AG20443 (cell line): ENCODE data around the gene FARSA.
"Not testable (repeated sequence)": the region's sequence is repeated elsewhere in the genome, so short reads cannot be mapped to it uniquely, and the experiment has no call there.

Experiments
- DNase-seq: peaks from one replicate; pipeline ENCODE4 v3.0.0; 2012; ENCODE audit warnings: low spot score, mixed read lengths

FARSA gene

DNA sequence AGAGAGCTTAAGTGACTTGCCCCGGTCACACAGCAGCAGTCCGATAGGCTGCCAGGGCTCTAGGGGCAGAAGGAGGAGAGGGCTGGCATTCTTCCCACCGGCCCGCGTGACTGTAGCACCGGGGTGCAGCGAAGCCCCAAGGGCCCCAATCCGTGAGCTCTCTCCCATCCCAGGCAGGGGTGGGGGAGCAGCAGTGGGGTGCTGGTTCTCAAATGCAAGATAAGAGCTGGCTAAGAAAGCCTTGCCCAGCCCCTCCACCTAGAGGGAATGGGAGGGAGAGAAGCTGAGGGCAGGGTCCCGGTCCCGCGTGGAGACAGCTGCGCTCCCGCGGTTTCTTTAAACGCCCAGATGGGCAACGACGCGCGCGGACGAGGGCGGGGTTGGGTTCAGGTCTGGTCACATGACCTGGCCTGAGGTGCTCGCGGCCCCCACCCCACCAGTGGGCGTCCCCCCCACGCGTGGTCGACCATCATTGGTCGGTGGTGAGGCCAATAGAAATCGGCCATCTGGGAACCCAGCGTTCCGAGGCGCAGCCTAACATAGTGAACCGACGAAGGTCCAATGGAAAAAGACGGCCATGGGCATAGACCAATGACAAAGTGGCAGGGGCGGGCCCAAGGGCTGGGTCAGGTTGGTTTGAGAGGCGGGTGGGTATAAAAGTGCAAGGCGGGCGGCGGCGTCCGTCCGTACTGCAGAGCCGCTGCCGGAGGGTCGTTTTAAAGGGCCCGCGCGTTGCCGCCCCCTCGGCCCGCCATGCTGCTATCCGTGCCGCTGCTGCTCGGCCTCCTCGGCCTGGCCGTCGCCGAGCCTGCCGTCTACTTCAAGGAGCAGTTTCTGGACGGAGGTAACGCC lies 4.6 kb upstream of the FARSA start, which contains the start of gene CALR:
Gene CALR, plus strand, starts transcription at position 683 of the 852 bp plus-strand sequence. Its CDS starts 71 bp downstream, at position 754.
- DNase-seq = peak; percentile 97

DNA sequence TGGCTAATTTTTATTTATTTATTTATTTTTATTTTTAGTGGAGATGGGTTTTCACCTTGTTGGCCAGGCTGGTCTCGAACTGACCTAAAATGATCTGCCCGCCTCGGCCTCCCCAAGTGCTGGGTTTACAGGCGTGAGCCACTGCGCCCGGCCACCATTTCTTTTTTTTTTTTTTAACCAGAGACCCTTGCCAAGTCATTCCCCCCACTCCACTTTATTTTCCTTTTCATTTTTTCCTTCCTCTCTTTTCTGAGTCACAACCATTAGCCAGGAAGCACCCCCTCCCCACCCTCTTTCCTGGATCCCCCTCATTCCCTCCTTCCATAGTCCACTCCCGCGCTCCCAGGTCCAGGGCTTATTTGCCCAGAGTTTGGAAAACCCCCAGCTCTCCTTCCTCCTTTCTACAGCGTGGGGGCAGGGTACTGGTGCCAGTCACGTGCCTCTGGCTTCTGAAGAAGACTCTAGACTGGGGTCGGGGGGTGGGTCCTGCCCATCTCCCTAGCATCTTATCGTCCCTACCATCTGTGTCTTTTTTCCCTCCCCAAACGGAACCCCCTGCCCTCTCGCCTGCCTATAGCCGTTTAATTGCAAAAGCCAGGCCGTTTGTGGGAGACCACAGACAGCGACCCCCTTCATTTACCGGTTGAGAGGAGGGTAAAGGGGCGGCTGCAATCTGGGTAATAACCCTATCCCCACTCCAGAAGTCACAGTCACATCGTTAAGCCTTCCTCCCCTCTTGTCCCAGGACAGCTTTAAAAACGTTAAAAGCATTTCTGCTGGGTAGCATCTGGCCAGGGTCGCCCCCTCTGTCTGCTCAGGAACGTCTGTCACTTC lies 3.8 kb upstream of the FARSA start:
- DNase-seq = no peak

DNA sequence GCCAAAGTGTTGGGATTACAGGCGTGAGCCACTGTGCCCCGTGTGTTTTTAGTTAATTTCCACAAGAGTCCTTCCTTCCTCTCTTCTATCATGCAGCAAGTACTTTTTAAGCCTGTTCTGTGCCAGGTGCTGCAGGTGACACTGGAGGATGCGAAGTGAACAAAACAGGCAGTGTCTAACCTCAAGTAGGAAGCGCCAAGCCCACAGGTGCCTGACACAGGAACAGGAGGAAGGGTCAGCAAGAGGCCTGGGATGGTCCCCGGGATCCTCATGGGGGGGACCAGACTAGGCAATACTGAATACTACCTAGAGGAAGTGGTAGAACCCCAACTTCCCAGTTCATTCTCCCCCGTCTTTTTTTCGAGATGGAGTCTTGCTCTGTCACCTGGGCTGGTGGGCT lies 3.1 kb upstream of the FARSA start:
- DNase-seq = no peak

DNA sequence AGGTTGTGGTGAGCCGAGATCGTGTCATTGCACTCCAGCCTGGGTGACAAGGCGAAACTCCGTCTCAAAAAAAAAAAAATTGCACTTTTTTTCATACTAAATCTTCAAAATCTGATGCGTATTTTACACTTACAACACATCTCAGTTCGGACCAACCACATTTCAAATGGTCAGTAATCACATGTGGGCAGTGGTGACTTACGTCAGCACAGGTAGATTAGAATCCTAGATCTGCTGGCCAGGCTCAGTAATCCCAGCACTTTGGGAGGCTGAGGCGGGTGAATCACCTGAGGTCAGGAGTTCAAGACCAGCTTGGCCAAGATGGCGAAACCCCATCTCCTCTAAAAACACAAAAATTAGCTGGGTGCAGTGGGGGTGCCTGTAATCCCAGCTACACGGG lies 1.6 kb upstream of the FARSA start:
- no peak for DNase-seq

DNA sequence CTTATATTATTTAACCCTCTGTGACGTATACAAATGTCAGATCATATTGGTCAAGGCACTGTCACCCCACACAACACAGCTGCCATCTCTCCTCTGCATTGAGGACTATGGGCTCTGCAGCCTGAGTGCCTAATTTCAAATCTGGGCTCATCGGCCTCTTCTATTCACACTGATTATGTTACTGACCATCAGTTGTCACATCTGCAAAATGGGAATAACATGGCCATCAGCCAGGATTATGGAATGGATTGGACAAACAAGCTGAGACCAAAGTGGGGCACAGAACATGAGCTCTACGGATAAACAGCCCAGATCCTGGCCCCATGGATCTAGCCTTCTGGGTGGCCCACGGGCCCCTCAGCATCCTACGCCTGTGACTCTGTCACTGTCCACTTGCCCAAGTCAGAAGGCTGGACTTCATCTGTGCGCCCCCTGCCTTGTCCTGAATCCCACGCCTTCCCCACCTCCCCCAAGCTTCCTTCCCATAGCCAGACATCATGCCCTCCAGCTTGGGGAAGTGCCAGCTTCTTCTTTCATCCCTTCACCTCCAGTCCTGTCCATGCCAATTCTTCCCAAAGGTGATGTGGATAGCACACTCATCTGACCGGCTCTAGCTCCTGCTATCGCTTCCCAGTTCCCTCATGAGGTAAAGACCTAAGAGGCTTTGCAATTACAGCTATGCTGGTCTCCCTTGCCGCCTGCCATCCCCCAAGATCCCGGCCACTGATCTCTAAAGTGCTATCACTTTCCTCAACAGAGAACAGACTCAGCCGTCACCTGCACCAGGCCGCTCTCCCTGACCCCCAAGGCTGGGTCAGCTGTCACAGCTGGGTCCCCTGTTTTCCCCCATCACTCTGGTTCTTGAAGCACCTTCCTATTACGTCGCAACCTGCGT lies 872 bp downstream of the FARSA start:
- no peak for DNase-seq

DNA sequence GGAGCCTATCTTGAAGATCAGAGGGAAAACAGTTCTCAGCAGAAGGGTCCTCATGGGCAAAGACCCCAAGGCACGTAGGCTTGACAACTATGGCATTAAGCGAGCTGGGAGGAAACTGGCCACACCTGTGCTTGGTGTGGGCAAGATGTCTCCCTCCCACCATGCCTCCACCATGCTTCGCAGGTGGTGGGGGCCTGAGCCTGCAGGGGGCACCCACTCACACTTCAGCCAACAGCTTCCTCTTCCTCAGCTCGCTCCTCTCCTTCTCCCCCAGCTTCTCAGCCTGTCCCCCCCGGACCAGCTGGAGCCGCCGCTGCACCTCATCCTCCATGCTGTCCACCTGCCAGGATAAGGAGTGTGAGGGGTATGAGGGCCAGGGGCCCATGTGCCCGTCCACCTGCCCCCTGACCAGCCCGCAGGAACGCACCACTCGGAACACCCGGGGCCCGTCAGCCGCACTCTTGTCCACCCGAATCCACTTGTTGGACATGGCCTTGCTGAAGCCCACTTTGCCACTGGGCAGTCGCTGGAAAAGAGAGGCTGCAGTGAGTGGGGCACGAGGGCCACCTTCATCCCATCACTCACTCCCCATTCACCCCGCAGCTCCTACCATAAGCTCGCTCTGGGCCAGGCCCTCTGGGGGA lies 3.4 kb downstream of the FARSA start:
- DNase-seq = no peak

DNA sequence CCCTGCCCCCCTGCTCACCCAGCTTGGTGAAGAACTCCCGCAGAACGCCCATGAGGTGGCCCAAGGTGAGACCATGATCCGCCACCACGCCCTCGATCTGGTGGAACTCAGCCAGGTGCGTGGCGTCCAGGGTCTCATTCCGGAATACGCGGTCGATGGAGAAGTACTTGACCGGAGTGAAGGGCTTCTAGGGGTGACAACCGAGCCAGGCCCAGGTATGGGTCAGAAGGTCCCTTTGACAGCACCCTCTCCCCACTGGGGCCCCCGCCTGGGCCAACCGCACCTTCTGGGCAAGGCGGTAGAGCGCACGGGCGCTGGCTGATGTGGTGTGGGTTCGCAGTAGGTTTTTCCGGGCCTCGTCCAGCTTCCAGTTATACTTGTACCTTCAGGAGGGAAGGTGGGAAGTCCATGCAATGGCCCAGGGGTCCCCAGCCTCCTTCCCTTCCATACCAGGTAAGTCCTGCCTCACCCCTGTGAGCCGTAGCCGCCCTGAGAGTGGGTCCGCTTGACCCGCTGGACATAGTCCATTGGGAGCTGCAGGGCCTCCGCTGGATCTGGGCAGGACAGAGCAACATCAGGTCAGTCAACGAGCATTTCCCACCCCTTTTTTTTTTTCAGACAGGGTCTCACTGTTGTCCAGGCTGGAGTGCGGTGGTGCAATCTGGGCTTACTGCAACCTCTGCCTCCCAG lies 8.7 kb downstream of the FARSA start:
- DNase-seq = no peak

DNA sequence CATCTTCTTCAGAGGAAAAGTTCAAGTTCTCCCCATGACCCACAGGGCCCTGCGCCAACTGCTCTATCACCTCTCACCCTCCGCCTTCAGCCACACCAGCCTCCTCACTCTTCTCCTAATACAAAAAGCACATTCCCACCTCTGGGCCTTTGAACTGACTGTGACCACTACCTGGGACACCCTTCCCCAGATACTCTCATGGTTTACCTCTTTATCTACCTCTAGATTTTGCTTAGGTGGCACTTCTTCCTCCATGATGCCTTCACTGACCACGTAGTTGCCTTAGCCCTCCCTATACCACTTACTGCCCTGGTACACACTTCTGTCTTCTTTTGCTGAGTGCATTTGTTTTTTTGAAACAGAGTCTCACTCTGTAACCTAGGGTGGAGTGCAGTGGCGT lies 10.6 kb downstream of the FARSA start:
- DNase-seq = no peak

DNA sequence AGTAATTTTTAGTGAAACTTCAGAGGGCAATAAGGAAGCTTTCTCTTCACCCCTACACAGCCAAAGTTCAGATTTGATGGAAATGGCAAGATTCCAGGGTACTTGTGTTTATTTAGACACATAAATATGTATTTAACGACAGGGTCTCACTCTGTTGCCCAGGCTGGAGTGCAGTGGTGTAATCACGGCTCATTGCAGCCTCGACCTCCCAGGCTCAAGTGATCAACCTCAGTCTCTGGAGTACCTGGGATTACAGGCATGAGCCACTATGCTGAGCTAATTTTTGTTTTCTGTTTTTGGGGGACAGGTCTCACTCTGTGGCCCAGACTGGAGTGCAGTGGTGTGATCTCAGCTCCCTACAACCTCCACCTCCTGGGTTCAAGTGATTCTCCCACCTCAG lies 12.5 kb downstream of the FARSA start:
- no peak for DNase-seq

DNA sequence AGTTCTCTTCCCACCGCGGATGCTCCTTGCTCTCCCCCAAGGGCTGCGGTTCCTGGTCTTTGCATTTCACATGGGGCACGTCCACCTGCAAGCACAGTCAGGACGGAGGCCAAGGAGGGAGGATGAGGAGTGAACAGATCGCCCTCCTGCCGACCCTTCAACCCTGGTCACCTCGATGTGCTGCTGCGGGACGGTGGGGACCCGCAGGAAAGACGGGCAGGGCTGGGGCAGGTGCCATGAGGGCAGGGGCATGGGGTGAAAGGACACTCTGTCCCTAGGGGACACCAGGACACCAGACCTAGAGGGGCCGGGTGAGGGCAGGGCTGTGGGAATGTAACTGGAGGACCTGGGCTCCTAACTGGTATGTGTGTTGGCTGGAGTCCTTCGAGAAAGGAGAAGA lies 15.3 kb downstream of the FARSA start:
- no peak for DNase-seq

DNA sequence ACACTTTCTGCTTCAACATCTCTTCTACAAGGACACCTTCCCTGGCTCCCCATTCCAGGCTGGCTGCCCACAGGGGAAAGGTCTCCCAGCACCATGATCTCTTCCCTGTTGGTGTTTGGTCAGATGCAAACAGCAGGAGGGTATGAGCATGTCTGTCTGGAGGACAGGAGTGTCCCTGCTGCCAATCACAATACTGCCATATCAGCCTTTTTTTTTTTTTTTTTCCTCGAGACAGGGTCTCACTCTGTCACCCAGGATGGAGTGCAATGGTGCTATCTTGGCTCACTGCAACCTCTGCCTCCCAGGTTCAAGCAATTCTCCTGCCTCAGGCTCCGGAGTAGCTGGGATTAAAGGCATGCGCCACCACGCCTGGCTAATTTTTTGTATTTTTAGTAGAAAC lies 17.7 kb downstream of the FARSA start:
- not testable (repeated sequence) for DNase-seq

DNA sequence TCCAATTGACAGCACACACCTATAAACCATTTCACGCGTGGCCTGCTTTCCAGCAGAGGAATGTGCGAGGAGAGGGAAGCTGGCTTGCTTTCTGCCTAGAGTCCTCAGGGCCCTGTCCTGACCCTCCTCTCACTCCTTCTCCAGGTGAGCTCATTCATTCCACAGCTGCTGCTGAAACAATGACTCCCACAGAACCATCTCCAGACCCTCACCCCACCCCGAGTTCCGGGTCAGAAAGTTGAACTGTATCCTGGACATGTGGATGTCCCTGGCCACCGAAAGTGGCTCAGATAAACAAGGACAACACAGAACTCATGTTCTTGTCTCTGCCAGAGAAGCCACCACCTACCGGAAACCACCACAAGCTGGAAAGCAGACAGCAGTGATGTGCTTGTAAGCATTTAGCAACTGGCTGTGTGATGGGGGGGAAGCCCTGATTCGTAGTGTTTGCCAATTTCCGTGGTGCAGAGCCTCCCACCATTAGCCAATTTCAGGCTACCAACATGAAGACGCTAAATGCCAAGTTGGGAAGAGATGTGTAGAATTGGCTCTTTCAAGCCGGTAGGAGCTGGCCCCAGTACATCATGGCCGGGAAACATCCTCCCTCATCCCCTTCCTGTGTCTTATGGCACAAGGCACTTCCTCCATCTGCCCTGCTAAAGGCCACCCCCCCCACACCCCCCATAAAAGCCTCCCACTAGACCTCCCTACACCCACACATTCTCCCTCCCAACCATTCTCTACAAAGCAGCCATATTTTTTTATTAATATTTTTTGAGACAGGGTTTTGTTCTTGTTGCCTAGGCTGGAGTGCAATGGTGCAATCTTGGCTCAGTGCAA lies 19.4 kb downstream of the FARSA start:
- DNase-seq = peak; percentile 41

DNA sequence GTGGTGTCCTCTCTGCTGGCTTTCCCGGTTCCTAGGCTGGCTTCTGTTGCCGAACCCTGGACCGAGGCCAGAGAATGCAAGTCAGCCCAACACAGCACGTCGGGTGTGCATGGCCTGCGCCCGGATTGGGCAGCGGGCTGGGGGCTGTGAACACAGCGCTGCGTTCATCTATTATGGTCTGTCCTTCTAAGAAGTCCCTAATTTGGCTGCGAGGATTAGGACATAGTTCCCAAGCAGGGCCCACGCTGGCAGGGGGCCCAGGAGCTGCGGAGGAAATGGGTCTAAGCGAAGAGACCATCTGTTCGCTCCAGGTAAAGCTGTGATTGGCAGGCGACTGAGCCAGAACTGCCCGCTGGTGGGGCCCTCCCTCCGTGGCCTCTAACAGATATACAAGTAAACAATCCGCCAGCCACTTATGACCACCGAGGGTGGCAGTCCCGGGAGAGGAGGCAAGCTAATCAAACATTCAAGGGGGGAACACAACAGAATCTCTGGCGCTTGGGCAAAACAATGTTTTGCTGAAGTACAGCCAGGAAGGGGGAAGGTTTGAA lies 20.4 kb downstream of the FARSA start:
- DNase-seq = peak; percentile 79

DNA sequence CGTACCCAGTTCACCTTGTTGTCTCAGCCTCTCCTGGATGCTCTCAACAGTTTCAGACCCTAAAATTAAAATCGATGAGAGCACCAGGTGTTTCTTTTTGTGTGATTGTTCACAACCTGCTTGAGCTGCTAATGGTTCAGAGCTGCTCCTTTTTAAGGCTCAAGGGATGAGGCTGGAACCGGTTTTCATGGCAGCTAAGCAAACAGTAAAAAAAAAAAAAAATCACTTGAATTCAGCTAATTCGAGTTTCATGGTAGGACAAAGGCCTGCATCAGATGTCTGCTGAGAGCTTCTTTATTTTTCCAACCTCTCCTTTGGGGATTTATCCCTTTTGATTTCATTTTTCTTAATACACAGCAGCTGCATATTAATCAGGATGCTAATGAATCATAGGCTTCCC lies 20.9 kb downstream of the FARSA start:
- DNase-seq = no peak

DNA sequence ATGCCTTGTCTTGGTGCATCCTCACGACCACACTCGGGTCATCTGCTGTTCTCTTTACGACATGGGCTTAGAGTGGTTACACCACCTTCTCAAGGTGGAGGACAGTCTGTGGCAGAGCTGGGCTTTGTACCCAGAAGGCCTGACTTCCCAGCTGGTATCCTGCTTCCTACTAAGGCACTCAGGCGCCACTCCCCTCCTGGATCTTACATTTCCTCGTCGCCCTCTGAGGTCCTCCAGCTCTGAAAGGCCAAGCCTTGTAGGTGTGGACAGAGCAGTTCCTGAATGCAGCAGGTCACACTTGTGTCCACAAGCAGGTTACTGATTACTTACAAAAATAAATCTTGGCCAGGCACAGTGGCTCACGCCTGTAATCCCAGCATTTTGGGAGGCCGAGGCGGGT lies 26.3 kb downstream of the FARSA start:
- DNase-seq = no peak

DNA sequence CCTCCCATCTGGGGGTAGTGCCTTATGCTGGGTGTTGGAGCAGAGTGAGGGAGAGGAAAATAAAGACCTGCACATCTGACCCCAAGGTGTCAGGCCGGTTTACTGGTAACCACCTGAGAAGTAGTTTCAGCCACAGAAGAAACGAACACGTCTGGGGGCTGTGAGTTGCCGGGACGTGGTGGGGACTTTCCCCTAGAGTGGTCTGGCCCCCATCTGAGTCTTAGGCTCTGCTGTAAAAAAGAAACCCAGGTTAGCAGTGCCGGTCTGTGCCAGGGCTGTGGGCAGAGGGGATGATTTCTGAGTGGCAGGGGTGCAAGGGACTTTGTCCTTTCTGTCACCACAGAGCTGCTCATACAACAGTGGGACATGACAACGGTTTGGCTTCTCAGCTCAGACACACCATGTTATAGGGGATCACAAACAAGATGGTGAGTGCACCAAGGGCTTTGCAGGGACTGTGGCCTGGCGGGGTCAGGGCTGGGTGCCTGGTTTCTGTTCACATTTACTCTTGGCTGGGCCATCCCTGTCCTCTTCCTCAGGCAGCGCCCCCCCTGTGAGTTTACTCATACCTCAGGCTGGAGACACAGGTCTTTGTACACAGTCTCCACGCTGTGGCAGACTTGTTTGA lies 33.5 kb downstream of the FARSA start:
- no peak for DNase-seq

DNA sequence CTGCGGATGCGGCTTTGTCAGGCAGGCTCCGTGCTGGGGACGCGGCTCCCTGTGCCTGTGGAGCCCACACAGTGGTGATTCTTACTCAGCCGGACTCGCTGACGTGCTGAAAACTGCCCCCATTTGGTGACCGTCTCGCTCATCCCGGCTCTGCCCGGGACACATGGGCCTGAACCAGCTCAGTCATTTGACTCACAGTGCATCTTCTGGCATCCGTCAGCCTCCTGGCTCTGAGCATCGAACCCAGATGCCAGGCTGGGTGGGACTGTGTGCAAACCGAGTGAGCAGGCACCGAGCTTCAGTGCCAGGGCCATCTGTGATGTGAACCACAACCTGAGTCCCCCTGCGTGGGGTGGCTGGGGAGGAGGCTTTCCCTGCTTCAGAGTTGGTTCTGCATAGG lies 37.1 kb downstream of the FARSA start:
- no peak for DNase-seq

DNA sequence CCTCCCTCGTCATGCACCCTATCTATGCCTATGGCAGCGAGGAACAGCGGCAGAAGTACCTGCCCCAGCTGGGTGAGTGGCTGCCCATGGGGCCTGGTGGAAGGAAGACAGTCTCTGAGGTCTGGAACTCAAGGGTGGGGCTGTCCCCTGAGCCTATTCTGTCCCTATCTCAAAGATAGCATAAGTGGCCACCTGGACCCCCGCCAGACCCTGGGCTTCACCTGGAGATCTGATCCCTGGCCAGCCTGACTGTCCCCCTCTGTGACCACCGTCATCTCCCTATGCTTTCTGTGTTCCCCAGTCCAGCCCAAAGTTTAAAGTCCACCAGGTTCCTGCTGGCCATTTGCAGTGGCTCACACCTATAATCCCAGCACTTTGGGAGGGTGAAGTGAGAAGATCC lies 39.9 kb downstream of the FARSA start:
- DNase-seq = no peak

DNA sequence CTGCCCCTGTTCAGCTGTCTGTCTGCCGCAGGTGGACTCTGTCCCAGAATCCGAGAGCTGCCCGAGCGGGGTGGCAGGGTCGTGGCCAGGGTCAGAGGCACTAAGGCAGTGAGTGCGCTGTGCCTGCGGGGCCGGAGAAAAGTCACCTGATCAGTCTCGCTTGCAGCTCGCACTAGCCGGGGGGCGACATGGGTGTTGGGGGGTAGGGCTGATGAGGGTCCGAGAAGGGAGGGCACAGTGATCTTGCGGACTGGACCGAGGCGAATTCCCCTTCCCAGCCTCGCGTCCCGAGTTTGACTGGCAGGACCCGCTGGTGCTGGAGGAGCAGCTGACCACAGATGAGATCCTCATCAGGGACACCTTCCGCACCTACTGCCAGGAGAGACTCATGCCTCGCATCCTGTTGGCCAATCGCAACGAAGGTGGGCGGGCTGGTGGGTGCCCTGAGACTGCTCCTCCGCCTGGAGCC lies 41.9 kb downstream of the FARSA start:
- no peak for DNase-seq
